ENCODE results near the gene LNPK. TPM values are rescaled to one million over a fixed set of nuclear protein-coding genes. Genes with fewer than 3 reads are reported as not detected.
"Not testable (repeated sequence)": the region's sequence is repeated elsewhere in the genome, so short reads cannot be mapped to it uniquely, and the experiment has no call there.

The LNPK gene
- total RNA-seq, 2 experiments from 2014 or later, result 31.2 to 36.6 TPM

GRCh38 chr2:175929850-175930249 is 72.2 kb downstream of the LNPK start:
- Mint-ChIP-seq H3K36me3 (peaks cover 20% of the 10 kb centered on the region), H3K9me3 (no peaks in the 10 kb centered on the region), H3K27ac (no peak overlapping the region), H3K4me1 (ENCODE audit: low read depth) (no peaks in the 10 kb centered on the region), H3K4me3 (no peak overlapping the region), H3K27me3 (no peaks in the 10 kb centered on the region)
- DNase-seq, result no peak
- POLR2A ChIA-PET, result no interaction called here
- intact Hi-C loops (cut with micrococcal nuclease), result no loop called here
- CTCF ChIA-PET, result no interaction called here

- Mint-ChIP-seq H3K27me3 (no peaks in the 10 kb centered on the region), H3K9me3 (no peaks in the 10 kb centered on the region), H3K27ac (no peak overlapping the region), H3K4me3 (no peak overlapping the region), H3K4me1 (ENCODE audit: low read depth) (no peaks in the 10 kb centered on the region), H3K36me3 (peaks cover 12% of the 10 kb centered on the region)
- POLR2A ChIA-PET, result no interaction called here
- CTCF ChIA-PET, result no interaction called here
- DNase-seq, result no peak
- intact Hi-C loops (cut with micrococcal nuclease), result no loop called here
These were observed 75.8 kb downstream of the LNPK start for GRCh38 chr2:175926272-175926671.

DNA sequence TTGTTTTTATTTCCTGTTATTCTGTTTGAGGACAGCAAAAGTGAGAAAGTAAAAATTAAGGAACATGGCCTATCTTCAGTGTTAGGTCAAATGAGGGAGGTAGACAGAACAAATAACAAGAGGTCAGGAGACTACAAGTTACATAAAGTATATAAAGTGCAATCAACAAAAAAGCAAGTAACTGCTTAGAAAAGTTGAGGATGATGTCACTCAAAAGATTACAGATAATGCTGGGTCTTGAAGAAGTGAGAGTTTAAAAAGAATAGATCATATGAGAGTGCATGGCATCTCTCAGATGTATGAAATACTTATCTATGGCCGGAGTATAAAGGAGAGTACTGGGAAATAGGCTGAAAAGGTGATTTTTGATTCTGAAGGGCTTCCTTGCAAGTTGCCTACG is 79.9 kb downstream of the LNPK start:
- Mint-ChIP-seq H3K27ac (no peak overlapping the region), H3K36me3 (peaks cover 6% of the 10 kb centered on the region), H3K4me3 (no peak overlapping the region), H3K9me3 (no peaks in the 10 kb centered on the region), H3K4me1 (ENCODE audit: low read depth) (no peaks in the 10 kb centered on the region), H3K27me3 (no peaks in the 10 kb centered on the region)
- intact Hi-C loops (cut with micrococcal nuclease), result no loop called here
- POLR2A ChIA-PET, result no interaction called here
- DNase-seq, result no peak
- CTCF ChIA-PET, result interaction anchor here (0.7 kb wide), 1 partner anchor 14 kb away, joined by 4 read pairs; no protein-coding TSS in a partner anchor

- DNase-seq, result no peak
- peaks cover 4% of the 10 kb centered on the region for H3K27me3 Mint-ChIP-seq
- no peaks in the 10 kb centered on the region for H3K9me3 Mint-ChIP-seq
- intact Hi-C loops (cut with micrococcal nuclease), result no loop called here
- CTCF ChIA-PET, result no interaction called here
- no peak overlapping the region for H3K27ac Mint-ChIP-seq
- H3K4me1 Mint-ChIP-seq (ENCODE audit: low read depth), result no peaks in the 10 kb centered on the region
- POLR2A ChIA-PET, result no interaction called here
- no peaks in the 10 kb centered on the region for H3K36me3 Mint-ChIP-seq
- H3K4me3 Mint-ChIP-seq, result no peak overlapping the region
These were observed 83.1 kb downstream of the LNPK start for GRCh38 chr2:175918935-175919334.

DNA sequence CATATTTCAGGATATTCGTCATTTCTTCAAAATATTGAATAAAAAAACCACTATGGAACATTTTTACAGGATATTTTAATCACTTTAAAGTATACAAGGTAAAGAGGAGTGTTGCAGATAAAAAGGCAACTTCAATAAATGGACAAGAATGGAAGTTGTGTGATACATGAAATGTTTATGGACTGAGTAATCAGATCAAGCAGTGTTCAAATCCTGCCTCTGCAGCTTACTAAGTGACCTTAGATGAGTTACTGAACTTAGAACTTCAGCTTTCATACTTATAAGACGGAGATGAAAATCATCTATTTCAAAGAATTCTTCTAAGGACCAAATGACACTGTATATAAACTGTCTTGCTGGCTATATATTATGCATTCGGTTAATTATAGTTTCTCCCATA is 87.2 kb downstream of the LNPK start:
- H3K27ac Mint-ChIP-seq, result no peak overlapping the region
- H3K4me3 Mint-ChIP-seq, result no peak overlapping the region
- intact Hi-C loops (cut with micrococcal nuclease), result no loop called here

GRCh38 chr2:175913849-175914743 is 88.0 kb downstream of the LNPK start:
- CTCF ChIA-PET; DNase-seq; H3K36me3 Mint-ChIP-seq; H3K27ac Mint-ChIP-seq; H3K4me3 Mint-ChIP-seq; H3K4me1 Mint-ChIP-seq (ENCODE audit: low read depth); H3K9me3 Mint-ChIP-seq; POLR2A ChIA-PET; intact Hi-C loops (cut with micrococcal nuclease): not testable (repeated sequence)
- H3K27me3 Mint-ChIP-seq, result peaks cover 19% of the 10 kb centered on the region

More for the DNA sequence above, 87.2 kb downstream of the LNPK start:
- ChIA-PET POLR2A (no interaction called here), CTCF (no interaction called here)
- no peaks in the 10 kb centered on the region for H3K4me1 Mint-ChIP-seq (ENCODE audit: low read depth)
- DNase-seq, result no peak
- H3K9me3 Mint-ChIP-seq, result no peaks in the 10 kb centered on the region
- H3K27me3 Mint-ChIP-seq, result peaks cover 19% of the 10 kb centered on the region
- no peaks in the 10 kb centered on the region for H3K36me3 Mint-ChIP-seq

GRCh38 chr2:175913267-175913666 is 88.8 kb downstream of the LNPK start:
- H3K36me3 Mint-ChIP-seq; intact Hi-C loops (cut with micrococcal nuclease); H3K4me1 Mint-ChIP-seq (ENCODE audit: low read depth); CTCF ChIA-PET; H3K27ac Mint-ChIP-seq; DNase-seq; H3K9me3 Mint-ChIP-seq; POLR2A ChIA-PET; H3K4me3 Mint-ChIP-seq: not testable (repeated sequence)
- H3K27me3 Mint-ChIP-seq, result peaks cover 21% of the 10 kb centered on the region

DNA sequence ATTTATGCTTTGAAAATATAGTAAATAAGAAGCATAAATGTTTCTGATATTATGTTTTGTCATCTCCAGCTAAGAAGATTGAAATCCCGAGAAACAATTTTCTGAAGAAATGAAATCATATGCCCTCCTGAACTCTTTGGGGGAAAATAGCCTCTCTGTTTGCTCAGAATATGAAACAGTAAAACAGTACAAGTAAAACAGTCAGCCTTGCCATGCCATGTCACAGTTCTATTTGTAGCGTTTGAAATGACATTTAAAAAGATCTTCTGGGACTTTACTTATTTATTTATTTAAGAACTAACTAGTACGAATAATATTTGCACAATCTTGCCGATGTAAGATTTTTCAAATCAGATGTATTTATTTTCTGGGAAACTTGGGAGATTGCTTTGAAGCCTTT is 98.0 kb downstream of the LNPK start:
- no peak for DNase-seq
- Mint-ChIP-seq H3K27me3 (peaks cover 20% of the 10 kb centered on the region), H3K36me3 (no peaks in the 10 kb centered on the region), H3K9me3 (no peaks in the 10 kb centered on the region), H3K4me1 (ENCODE audit: low read depth) (no peaks in the 10 kb centered on the region), H3K27ac (no peak overlapping the region), H3K4me3 (no peak overlapping the region)
- ChIA-PET CTCF (no interaction called here), POLR2A (no interaction called here)
- intact Hi-C loops (cut with micrococcal nuclease), result no loop called here

DNA sequence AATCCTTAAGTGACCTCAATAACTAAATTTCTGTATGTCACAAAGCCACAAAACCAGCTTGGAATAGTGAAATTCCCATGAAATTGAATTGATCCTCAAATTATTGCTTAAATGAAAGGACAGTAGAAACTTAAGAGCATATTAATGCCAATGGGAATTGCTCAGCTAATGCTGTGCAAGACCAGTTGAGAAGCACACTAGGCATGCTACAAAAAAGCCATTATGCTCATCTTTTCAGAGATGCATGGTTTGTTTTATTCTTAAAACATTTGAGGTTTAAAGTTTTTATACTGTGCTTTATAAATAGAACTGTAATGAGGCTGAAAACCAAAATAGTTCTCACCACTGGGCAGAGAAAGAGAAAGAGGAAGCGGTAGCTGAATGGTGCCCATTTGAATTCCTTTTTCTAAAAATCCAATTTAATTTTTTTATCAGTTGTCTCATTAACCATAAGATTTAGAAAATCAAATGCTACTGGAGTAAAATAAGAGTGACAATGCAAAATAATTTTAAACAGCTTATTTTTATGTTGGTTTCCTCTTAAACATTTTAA is 98.6 kb downstream of the LNPK start:
- DNase-seq, result no peak
- H3K4me1 Mint-ChIP-seq (ENCODE audit: low read depth), result no peaks in the 10 kb centered on the region
- ChIA-PET CTCF (no interaction called here), POLR2A (no interaction called here)
- intact Hi-C loops (cut with micrococcal nuclease), result no loop called here
- peaks cover 19% of the 10 kb centered on the region for H3K27me3 Mint-ChIP-seq
- no peak overlapping the region for H3K27ac Mint-ChIP-seq
- no peaks in the 10 kb centered on the region for H3K36me3 Mint-ChIP-seq
- no peak overlapping the region for H3K4me3 Mint-ChIP-seq
- H3K9me3 Mint-ChIP-seq, result no peaks in the 10 kb centered on the region

DNA sequence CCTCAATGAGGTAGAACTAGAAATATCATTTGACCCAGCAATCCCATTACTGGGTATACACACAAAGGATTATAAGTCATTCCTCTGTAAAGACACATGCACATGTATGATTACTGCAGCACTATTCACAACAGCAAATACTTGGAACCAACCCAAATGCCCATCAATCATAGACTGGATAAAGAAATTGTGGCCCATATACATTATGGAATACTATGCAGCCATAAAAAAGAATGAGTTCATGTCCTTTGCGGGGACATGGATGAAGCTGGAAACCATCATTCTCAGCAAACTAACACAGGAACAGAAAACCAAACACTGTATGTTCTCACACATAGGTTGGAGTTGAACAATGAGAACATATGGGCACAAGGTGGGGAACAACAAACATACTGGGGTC is 106.1 kb downstream of the LNPK start:
- H3K9me3 Mint-ChIP-seq; H3K4me1 Mint-ChIP-seq (ENCODE audit: low read depth); POLR2A ChIA-PET; intact Hi-C loops (cut with micrococcal nuclease); H3K27ac Mint-ChIP-seq; DNase-seq; CTCF ChIA-PET; H3K4me3 Mint-ChIP-seq; H3K36me3 Mint-ChIP-seq: not testable (repeated sequence)
- peaks cover 10% of the 10 kb centered on the region for H3K27me3 Mint-ChIP-seq

GRCh38 chr2:175892046-175892445 is 110.0 kb downstream of the LNPK start:
- Mint-ChIP-seq H3K27ac (no peak overlapping the region), H3K4me1 (ENCODE audit: low read depth) (no peaks in the 10 kb centered on the region), H3K27me3 (peaks cover 14% of the 10 kb centered on the region), H3K9me3 (peaks cover 4% of the 10 kb centered on the region), H3K4me3 (no peak overlapping the region), H3K36me3 (no peaks in the 10 kb centered on the region)
- ChIA-PET CTCF (no interaction called here), POLR2A (no interaction called here)
- no peak for DNase-seq
- intact Hi-C loops (cut with micrococcal nuclease), result no loop called here

- ChIA-PET POLR2A (no interaction called here), CTCF (no interaction called here)
- no peak for DNase-seq
- Mint-ChIP-seq H3K4me1 (ENCODE audit: low read depth) (no peaks in the 10 kb centered on the region), H3K27me3 (peaks cover 16% of the 10 kb centered on the region), H3K27ac (no peak overlapping the region), H3K9me3 (peaks cover 4% of the 10 kb centered on the region), H3K4me3 (no peak overlapping the region), H3K36me3 (no peaks in the 10 kb centered on the region)
- intact Hi-C loops (cut with micrococcal nuclease), result no loop called here
These were observed 111.3 kb downstream of the LNPK start for GRCh38 chr2:175890636-175891242.
